PFSK-1 (cell line): ENCODE measurements around the gene GIPC1.

ENCODE experiments used
- FOXP2 ChIP-seq: optimal IDR thresholded peaks from 2 replicates; pipeline ENCODE3; 2011; ENCODE audit warnings: borderline replicate concordance, control low read depth, inconsistent platforms; ENCODE audit not compliant: insufficient read depth; ENCODE audit errors: extremely low read length, extremely low read depth
- POLR2AphosphoS5 ChIP-seq: IDR thresholded peaks from 2 replicates; pipeline ENCODE4 v1.6.1; 2012; ENCODE audit warnings: low read depth, mild to moderate bottlenecking, control low read depth, low read length, moderate library complexity
- SIN3A ChIP-seq: IDR thresholded peaks from 2 replicates; pipeline ENCODE4 v1.6.1; 2012; ENCODE audit warnings: mild to moderate bottlenecking, low read length, moderate library complexity, borderline replicate concordance; ENCODE audit not compliant: insufficient read depth
- TAF1 ChIP-seq: IDR thresholded peaks from 2 replicates; pipeline ENCODE4 v1.6.1; 2012; ENCODE audit warnings: low read length, control low read depth, borderline replicate concordance; ENCODE audit not compliant: insufficient read depth
- TF ChIP-seq, protein P1 (sequence below), 2 experiments: IDR thresholded peaks; 2 replicates each; pipeline versions ENCODE4 v1.6.1 to v1.8.0; 2011 to 2012; ENCODE audit warnings: low read depth in 2 of 2, low read length in 2 of 2, control low read depth in 1 of 2, inconsistent platforms in 1 of 2, mild to moderate bottlenecking in 1 of 2, moderate library complexity in 1 of 2; ENCODE audit not compliant: insufficient read depth in 1 of 2

DNA sequence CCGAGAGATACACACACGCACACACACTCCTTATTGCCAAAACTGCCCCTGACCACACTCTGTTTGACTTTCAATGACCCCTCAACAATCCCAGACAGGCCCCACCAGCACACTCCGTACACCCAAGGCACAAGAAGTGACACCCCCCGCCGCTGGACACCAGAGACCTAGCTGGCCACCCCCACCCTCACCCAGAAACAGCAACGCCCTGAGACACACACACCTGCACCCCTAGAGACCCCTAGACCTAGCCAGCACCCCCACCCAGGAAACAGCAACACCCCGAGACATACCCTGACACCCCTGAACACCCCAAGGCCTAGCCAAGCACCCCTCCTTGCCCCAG lies 19.6 kb downstream of the GIPC1 start:
- TF ChIP-seq SIN3A (no peak), TAF1 (no peak), FOXP2 (no peak), POLR2AphosphoS5 (no peak)
- TF ChIP-seq, protein P1, sequence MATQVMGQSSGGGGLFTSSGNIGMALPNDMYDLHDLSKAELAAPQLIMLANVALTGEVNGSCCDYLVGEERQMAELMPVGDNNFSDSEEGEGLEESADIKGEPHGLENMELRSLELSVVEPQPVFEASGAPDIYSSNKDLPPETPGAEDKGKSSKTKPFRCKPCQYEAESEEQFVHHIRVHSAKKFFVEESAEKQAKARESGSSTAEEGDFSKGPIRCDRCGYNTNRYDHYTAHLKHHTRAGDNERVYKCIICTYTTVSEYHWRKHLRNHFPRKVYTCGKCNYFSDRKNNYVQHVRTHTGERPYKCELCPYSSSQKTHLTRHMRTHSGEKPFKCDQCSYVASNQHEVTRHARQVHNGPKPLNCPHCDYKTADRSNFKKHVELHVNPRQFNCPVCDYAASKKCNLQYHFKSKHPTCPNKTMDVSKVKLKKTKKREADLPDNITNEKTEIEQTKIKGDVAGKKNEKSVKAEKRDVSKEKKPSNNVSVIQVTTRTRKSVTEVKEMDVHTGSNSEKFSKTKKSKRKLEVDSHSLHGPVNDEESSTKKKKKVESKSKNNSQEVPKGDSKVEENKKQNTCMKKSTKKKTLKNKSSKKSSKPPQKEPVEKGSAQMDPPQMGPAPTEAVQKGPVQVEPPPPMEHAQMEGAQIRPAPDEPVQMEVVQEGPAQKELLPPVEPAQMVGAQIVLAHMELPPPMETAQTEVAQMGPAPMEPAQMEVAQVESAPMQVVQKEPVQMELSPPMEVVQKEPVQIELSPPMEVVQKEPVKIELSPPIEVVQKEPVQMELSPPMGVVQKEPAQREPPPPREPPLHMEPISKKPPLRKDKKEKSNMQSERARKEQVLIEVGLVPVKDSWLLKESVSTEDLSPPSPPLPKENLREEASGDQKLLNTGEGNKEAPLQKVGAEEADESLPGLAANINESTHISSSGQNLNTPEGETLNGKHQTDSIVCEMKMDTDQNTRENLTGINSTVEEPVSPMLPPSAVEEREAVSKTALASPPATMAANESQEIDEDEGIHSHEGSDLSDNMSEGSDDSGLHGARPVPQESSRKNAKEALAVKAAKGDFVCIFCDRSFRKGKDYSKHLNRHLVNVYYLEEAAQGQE (IDR thresholded peaks at IDR 0.05; ENCODE audit: insufficient read depth in 1 of 2, low read depth in 2 of 2, low read length in 2 of 2): no peak
